HG03135 (cell line): ENCODE data around the gene APBA2.
"Not testable (repeated sequence)": the region's sequence is repeated elsewhere in the genome, so short reads cannot be mapped to it uniquely, and the experiment has no call there.

Experiments
- ATAC-seq: cut with Tn5 transposase; IDR thresholded peaks from one replicate; pipeline ENCODE4 v1.9.1; 2021; ENCODE audit warnings: mild to moderate bottlenecking, moderate library complexity; ENCODE audit not compliant: unreplicated experiment

The APBA2 gene

DNA sequence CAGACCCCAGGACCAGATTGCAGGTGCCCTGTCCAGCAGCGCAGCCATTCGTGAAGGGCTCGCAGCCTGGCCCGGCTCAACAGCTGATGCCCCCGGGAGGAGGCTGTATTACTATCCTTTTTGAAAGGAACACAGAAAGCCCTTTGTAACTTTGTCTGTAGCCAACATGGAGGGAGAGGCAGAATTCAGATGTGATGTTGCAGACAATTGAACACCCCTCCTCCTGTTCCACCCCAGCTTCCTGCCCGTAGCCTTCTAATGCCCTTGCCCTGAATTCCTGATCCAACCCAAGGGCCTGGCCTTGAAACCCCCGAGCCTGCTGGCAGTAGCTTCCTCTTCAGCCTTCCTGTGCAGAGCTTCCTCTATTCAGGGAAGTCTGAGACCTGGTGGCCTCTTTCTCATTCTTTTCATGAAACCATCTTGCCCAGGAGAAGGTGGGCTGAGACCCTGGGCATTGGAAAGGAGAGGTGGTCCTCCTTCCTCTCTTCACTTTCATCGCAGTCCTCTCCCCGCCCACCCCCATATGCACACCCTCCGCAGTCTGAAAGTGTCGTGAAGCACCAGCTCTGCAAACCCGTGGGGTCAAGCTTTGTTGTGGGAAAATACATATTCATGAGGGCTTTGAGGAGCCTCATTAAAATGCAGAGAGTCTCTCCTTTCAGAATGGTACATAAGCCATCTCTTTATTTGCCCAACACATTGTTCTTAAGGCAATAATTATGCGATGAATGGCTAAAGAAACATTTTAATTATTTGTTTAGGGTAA, 109.2 kb downstream of the APBA2 start:
- no peak for ATAC-seq

DNA sequence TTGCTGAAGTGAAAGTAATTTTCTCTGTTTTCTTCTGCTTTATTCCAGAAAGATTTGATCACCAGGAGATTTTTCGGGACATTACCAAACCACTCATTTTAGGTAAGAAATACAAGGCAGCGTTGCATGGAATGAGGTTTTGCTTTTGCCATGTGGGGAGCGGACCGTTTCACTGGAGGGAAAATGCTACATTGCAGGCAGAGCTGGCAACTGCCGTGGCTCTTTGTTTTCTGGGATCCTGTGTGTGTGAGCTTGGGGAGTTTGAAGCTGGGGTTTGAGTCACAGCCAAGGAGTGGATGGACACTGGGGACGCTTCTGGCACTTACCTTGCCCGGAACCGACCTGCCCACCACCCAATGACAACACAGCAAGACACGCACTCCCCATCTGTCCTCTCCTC, 109.9 kb downstream of the APBA2 start:
- ATAC-seq, result no peak

DNA sequence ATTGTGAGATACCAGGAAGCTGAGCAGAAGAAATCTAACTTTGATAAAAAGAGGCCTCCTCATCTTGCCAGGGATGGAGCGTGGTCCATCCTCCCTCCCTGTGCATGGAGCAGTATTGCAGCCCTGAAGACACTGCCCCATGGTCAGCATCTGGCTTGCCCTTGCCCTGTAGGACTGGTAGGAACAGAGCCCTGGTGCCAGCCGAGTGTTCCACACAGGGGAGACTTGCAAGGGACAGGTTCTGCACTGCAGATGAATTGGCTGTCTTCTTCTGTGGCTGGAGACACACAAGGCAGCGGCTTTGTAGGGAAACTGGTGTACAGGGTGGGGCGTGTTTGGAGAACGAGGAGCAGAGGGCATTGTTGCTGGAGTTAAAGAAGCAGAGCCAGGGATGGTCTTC, 110.5 kb downstream of the APBA2 start:
- ATAC-seq, result no peak

DNA sequence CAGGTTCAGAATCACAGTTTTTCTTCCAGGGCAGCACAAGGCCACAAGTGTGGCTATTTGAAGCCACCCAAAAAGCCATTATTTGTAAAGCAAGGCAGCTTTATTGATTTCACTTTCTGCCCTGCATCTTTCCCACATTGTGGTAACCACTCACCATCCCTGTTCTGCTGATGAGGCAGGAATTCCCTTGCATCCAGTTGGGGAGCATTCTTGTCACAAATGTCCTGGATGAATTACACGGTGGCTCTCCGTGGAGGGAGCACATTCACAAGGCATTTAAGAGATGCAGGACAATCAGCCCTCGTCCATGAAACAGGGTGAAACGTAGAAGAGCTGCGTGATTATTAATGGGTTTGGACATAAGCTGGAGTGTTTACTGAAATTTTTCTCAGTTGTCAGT, 111.2 kb downstream of the APBA2 start:
- ATAC-seq, result no peak

- no peak for ATAC-seq
Measured at GRCh38 chr15:28997791-28998190, 112.0 kb downstream of the APBA2 start.

- no peak for ATAC-seq
Measured at GRCh38 chr15:28998511-28998910, 112.7 kb downstream of the APBA2 start.

GRCh38 chr15:29003191-29003839, 117.5 kb downstream of the APBA2 start:
- no peak for ATAC-seq

GRCh38 chr15:29003840-29004233, 118.1 kb downstream of the APBA2 start:
- no peak for ATAC-seq

DNA sequence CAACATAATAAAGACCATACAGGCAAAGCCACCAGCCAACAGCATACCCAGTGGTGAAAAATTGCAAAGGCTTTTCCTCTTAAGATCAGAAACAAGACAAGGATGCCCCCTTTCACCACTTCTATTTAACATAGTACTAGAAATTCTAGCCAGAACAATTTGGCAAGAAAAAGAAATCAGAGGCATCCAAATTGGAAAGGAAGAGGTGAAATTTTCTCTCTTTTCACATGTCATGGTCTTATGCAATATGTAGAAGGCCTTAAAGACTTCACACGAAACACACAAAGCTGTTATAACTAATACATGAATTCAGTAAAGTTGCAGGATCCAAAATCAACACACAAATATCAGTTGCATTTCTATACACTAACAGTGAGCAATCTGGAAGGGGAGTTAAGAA, 120.2 kb downstream of the APBA2 start:
- no peak for ATAC-seq

- no peak for ATAC-seq
Measured at GRCh38 chr15:29008846-29009245, 123.1 kb downstream of the APBA2 start.

- no peak for ATAC-seq
Measured at GRCh38 chr15:29012097-29012496, 126.3 kb downstream of the APBA2 start.

GRCh38 chr15:29014493-29014892, 128.7 kb downstream of the APBA2 start:
- ATAC-seq, result no peak

GRCh38 chr15:29016518-29016917, 130.7 kb downstream of the APBA2 start:
- ATAC-seq, result no peak

DNA sequence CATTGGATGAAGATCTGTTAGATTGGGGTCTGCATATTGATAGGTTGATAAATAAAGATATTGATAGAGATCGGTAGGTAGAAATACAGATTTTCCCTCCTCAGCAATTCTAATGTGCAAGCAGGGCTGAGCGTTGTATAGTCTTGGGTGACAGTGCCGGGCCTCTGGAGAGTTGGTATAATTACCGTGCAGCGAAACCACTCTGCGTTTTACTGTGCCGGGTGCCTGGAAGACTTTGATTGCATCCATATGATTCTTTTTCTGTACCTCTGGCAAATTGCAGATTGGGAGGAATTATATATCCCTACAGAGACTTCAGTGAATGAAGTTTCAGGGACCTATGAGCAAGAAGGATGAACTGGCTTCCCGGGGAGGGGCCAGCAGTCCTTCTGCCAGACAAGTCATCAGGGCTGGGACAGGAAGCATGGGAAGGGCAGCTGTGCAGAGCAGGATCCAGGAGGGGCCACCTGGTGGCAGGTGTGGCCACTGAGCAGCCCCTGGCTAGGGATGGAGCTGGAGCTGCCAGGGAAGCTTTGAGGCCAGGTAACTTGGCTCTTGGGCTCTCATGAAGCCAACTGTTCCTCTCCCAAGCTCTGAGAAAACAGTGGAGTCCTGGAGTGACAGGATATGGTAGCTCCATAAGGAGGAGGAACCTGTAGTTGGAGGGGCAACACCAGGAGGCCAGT, 132.5 kb downstream of the APBA2 start:
- no peak for ATAC-seq

DNA sequence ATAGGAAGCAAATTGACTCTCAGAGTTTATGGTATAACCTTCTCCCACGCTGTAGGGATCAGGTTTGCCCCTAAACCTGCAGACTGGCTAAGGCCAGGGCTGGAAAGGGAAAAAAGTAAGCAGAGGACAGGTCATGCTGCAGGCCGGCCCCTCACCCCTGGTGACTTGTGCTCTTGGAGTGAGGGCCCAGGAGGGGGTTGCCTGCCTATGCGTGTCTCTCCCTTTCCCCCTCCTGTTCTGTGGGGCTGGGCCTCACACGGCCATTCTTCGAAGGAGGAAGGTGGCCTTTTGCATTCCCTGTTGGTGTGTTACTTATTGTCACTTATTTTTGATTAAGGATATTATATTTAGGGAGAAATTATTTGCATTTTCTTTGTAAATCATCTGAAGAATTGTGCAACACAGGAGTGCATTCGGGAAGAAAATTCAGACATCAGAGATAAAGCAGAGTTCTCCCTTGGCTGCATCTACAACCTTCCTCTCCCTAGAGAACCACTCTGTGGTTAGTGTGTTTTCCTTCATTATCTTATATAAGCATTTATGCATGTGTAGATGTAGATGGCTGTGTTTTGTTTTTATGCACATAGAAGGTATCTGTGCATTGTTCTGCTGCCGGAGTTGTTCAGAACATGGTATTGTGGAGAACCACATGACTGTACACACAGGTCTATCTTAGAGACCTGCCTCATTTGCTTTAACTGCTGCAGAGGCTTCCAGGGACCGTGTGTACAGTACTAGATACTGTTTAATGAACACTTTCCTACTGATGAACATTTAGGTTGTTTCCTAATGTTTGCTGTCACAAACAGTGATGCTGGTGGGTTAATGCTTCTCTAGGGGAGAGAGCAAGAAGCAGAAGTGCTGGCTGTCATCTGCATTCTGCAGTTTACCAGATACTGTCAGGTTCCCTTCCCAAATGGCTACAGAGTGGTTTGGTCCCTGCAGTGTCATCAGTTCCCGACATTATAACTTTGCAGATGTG, 133.5 kb downstream of the APBA2 start:
- ATAC-seq, result no peak

GRCh38 chr15:29021857-29022256, 136.1 kb downstream of the APBA2 start:
- ATAC-seq, result no peak

DNA sequence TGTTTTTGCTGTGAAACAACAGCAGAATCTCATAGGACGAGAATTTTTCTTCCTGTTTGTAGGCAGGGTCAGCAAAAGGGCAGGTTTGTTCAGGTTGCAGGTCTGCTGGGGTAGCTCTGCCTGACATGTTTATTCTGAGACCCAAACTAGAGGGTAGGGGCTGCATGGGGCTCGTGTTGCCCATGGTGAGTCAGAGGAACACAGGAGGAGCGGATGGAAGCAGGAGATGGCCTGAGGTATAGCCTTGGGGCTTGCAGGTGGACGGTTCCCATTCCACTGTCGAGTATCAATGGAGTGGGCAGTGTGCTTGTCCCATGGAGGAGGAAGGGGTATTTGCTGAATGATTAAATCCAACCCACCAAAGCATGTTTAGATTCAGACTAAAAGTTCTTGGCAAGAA, 138.9 kb downstream of the APBA2 start:
- ATAC-seq, result no peak

DNA sequence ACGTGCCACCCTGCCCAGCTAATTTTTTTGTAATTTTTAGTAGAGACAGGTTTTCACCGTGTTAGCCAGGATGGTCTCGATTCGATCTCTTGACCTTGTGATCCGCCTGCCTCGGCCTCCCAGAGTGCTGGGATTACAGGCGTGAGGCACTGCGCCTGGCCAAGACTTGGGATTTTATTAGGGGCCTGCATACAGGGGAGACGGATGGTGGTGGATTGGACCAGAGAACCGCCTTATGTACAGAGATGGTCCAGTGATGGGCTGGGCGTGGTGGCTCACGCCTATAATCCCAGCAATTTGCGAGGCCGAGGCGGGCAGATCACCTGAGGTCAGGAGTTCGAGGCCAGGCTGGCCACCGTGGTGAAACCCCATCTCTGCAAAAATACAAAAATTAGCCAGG, 139.6 kb downstream of the APBA2 start:
- not testable (repeated sequence) for ATAC-seq

- ATAC-seq, result not testable (repeated sequence)
Measured at GRCh38 chr15:29028158-29028557, 142.4 kb downstream of the APBA2 start.

- ATAC-seq, result no peak
Measured at GRCh38 chr15:29029651-29030195, 143.9 kb downstream of the APBA2 start.
